PC-3 (cell line): ENCODE measurements around the gene XIRP2. TPM values are rescaled to one million over a fixed set of nuclear protein-coding genes. Genes with fewer than 3 reads are reported as not detected.

Source experiments
- ATAC-seq: fragments of 200-7000 bp; cut with Tn5 transposase; 2 replicates; pipeline ENCODE4 v1.9.1; 2020; ENCODE audit warnings: mild to moderate bottlenecking, moderate library complexity
- BruUV-seq: library from RNA; stranded (reverse); fragments of 400-500 nt; replicated peaks from 2 replicates; lab custom pipeline; 2021; lab: Mats Ljungman, UMichigan
- CTCF ChIA-PET: fragments of 300-600 bp; sonication (Branson Sonifier 250); formaldehyde crosslinking; loops from one replicate; lab custom pipeline; 2022; ENCODE audit warnings: antibody characterized with exemption; lab: Charles Lee
- POLR2A ChIA-PET: fragments of 300-600 bp; sonication (Branson Sonifier 250); formaldehyde crosslinking; loops from one replicate; lab custom pipeline; 2022; ENCODE audit warnings: antibody characterized with exemption; ENCODE audit not compliant: unreplicated experiment; lab: Charles Lee
- DNase-seq: peaks from one replicate; pipeline ENCODE4 v3.0.0-alpha.2; 2015
- H2AFZ ChIP-seq: fragments of 300-600 bp; sonication (generic); 2 replicates; pipeline ENCODE4 v1.6.0; 2016; ENCODE audit warnings: antibody characterized with exemption, low read length
- H3F3A ChIP-seq: fragments of 300-600 bp; sonication (generic); one replicate; pipeline ENCODE4 v1.6.0; 2017; ENCODE audit warnings: antibody characterized with exemption, low read length, control low read depth, mild to moderate bottlenecking; ENCODE audit not compliant: unreplicated experiment
- H3K27ac ChIP-seq: fragments of 300-600 bp; sonication (generic); 2 replicates; pipeline ENCODE4 v1.5.1; 2016; ENCODE audit warnings: mild to moderate bottlenecking, low read length
- H3K27me3 ChIP-seq: fragments of 300-600 bp; sonication (generic); 2 replicates; pipeline ENCODE4 v1.6.1; 2016; ENCODE audit warnings: low read length, mixed read lengths
- H3K36me3 ChIP-seq: fragments of 300-600 bp; sonication (generic); 2 replicates; pipeline ENCODE4 v1.6.1; 2016; ENCODE audit warnings: low read depth, mixed run types, low read length, mixed read lengths
- H3K4me1 ChIP-seq: fragments of 300-600 bp; sonication (generic); 2 replicates; pipeline ENCODE4 v1.5.1; 2016; ENCODE audit warnings: low read length; ENCODE audit not compliant: insufficient read depth
- H3K4me2 ChIP-seq: fragments of 300-600 bp; sonication (generic); 2 replicates; pipeline ENCODE4 v1.6.0; 2016; ENCODE audit warnings: low read length
- H3K4me3 ChIP-seq: fragments of 300-600 bp; sonication (generic); 2 replicates; pipeline ENCODE4 v1.5.1; 2016; ENCODE audit warnings: mild to moderate bottlenecking, low read length, mixed read lengths
- H3K79me2 ChIP-seq: fragments of 300-600 bp; sonication (generic); 2 replicates; pipeline ENCODE4 v1.6.1; 2017; ENCODE audit warnings: low read length, mixed read lengths
- H3K9ac ChIP-seq: fragments of 300-600 bp; sonication (generic); 2 replicates; pipeline ENCODE4 v1.6.0; 2016; ENCODE audit warnings: mild to moderate bottlenecking, low read length
- H3K9me2 ChIP-seq: fragments of 300-600 bp; sonication (generic); replicated peaks from 2 replicates; pipeline ENCODE4 v1.6.1; 2016; ENCODE audit warnings: mixed run types, low read length, mixed read lengths
- H3K9me3 ChIP-seq: fragments of 300-600 bp; sonication (generic); 2 replicates; pipeline ENCODE4 v1.6.1; 2016; ENCODE audit warnings: low read length, mixed read lengths
- H4K20me1 ChIP-seq: fragments of 300-600 bp; sonication (generic); 2 replicates; pipeline ENCODE4 v1.6.1; 2016; ENCODE audit warnings: low read length, mixed read lengths
- CTCF ChIP-seq: fragments of 300-600 bp; sonication (generic); conservative IDR thresholded peaks from 2 replicates; pipeline ENCODE4 v1.5.1; 2017; ENCODE audit warnings: antibody characterized with exemption, low read depth, mild to moderate bottlenecking, low read length
- EZH2 ChIP-seq: fragments of 300-600 bp; sonication (generic); IDR thresholded peaks from one replicate; pipeline ENCODE4 v1.6.1; 2017; ENCODE audit warnings: antibody characterized with exemption, mild to moderate bottlenecking, low read length; ENCODE audit not compliant: unreplicated experiment
- EZH2phosphoT487 ChIP-seq: fragments of 300-600 bp; sonication (generic); IDR thresholded peaks from 2 replicates; pipeline ENCODE4 v1.6.1; 2018; ENCODE audit warnings: mild to moderate bottlenecking, antibody characterized with exemption, low read length, borderline replicate concordance
- intact Hi-C: fragments of 100-400 bp; cut with micrococcal nuclease; formaldehyde crosslinking; loops from 2 replicates; pipeline ENCODE4 v1.9.0; 2023
- total RNA-seq: library from RNA; depleted of rRNA; stranded (reverse); fragments of >200 nt; gene quantifications from 2 replicates; pipeline ENCODE4 v1.2.3, GENCODE V29; 2014

XIRP2 gene
- total RNA-seq, 1 experiment from 2014 or later: 0.11 TPM

- CTCF ChIA-PET: no interaction called here
- H3K4me2 ChIP-seq: no peak overlapping the region
- no TSS peak for BruUV-seq
These were observed 20.3 kb upstream of the XIRP2 start for GRCh38 chr2:166867874-166868514.

GRCh38 chr2:166870346-166870745, 17.9 kb upstream of the XIRP2 start:
- no peaks in the 10 kb centered on the region for H3K79me2 ChIP-seq
- CTCF ChIA-PET: no interaction called here
- no TSS peak for BruUV-seq
- no peak overlapping the region for H3K9ac ChIP-seq
- no peak overlapping the region for H2AFZ ChIP-seq
- H3K4me1 ChIP-seq: no peaks in the 10 kb centered on the region
- ATAC-seq (no peak), DNase-seq (no peak)
- no peaks in the 10 kb centered on the region for H3K9me2 ChIP-seq
- H3F3A ChIP-seq: no peaks in the 10 kb centered on the region
- no peak overlapping the region for H3K4me2 ChIP-seq
- no peaks in the 10 kb centered on the region for H4K20me1 ChIP-seq
- POLR2A ChIA-PET: no interaction called here
- no peaks in the 10 kb centered on the region for H3K9me3 ChIP-seq
- TF ChIP-seq EZH2phosphoT487 (no peak), CTCF (no peak), EZH2 (no peak)
- intact Hi-C loops: no loop called here
- no peak overlapping the region for H3K4me3 ChIP-seq
- no peaks in the 10 kb centered on the region for H3K36me3 ChIP-seq
- H3K27ac ChIP-seq: no peak overlapping the region
- H3K27me3 ChIP-seq: no peaks in the 10 kb centered on the region

More at GRCh38 chr2:166867874-166868514, 20.3 kb upstream of the XIRP2 start:
- Histone ChIP-seq H3K27ac (no peak overlapping the region), H3K9me2 (no peaks in the 10 kb centered on the region), H2AFZ (no peak overlapping the region), H4K20me1 (no peaks in the 10 kb centered on the region), H3K4me1 (peaks cover 4% of the 10 kb centered on the region), H3K9ac (no peak overlapping the region), H3K27me3 (no peaks in the 10 kb centered on the region), H3K4me3 (no peak overlapping the region), H3K9me3 (no peaks in the 10 kb centered on the region), H3F3A (no peaks in the 10 kb centered on the region), H3K79me2 (no peaks in the 10 kb centered on the region), H3K36me3 (no peaks in the 10 kb centered on the region)
- POLR2A ChIA-PET: no interaction called here
- TF ChIP-seq EZH2 (no peak), CTCF (no peak), EZH2phosphoT487 (no peak)
- no peak for ATAC-seq
- intact Hi-C loops: no loop called here
- no peak for DNase-seq

GRCh38 chr2:166881177-166881576, 7.1 kb upstream of the XIRP2 start:
- no peaks in the 10 kb centered on the region for H4K20me1 ChIP-seq
- no peaks in the 10 kb centered on the region for H3K27me3 ChIP-seq
- H3K27ac ChIP-seq: no peak overlapping the region
- TF ChIP-seq EZH2phosphoT487 (no peak), CTCF (no peak), EZH2 (no peak)
- no peak overlapping the region for H3K4me2 ChIP-seq
- intact Hi-C loops: no loop called here
- no peak for DNase-seq
- BruUV-seq: no TSS peak
- no peak for ATAC-seq
- H3K9me2 ChIP-seq: no peaks in the 10 kb centered on the region
- H3K9ac ChIP-seq: no peak overlapping the region
- H3K36me3 ChIP-seq: no peaks in the 10 kb centered on the region
- CTCF ChIA-PET: no interaction called here
- POLR2A ChIA-PET: no interaction called here
- H3K4me1 ChIP-seq: no peaks in the 10 kb centered on the region
- H3K9me3 ChIP-seq: no peaks in the 10 kb centered on the region
- no peak overlapping the region for H2AFZ ChIP-seq
- H3F3A ChIP-seq: no peaks in the 10 kb centered on the region
- H3K4me3 ChIP-seq: no peak overlapping the region
- no peaks in the 10 kb centered on the region for H3K79me2 ChIP-seq
